Measurements from ENCODE around the gene PTBP3.

Gene PTBP3

DNA sequence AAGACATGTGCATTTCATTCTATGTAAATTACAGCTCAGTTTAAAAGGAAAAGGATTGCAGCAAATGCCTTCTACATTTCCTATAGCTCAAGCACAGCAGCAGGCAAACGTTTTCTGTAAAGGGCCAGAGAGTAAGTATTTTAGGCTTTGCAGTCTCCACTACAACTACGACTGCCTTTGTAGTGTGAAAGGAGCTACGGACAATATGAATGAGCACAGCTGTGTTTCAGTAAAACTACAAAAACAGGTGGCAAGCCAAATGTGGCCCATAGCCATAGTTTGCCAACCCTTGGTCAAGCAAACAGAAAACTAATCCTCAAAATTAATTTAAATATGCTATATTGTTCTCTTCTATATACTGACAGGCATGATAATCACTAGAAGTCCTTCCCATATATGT lies 7.2 kb downstream of the PTBP3 start:
- in situ Hi-C loops (cut with MboI; ENCODE audit: low sequenced_read_pairs, unreplicated experiment), result no loop called here
- TF ChIP-seq CTCF (IDR thresholded peaks at IDR 0.05; ENCODE audit: borderline replicate concordance, control extremely low read depth, extremely low read depth, insufficient read depth, missing control alignments), result no peak
- no peak for DNase-seq (ENCODE audit: low spot score)

- no peak for TF ChIP-seq CTCF (IDR thresholded peaks at IDR 0.05; ENCODE audit: borderline replicate concordance, control extremely low read depth, extremely low read depth, insufficient read depth, missing control alignments)
- in situ Hi-C loops (cut with MboI; ENCODE audit: low sequenced_read_pairs, unreplicated experiment), result no loop called here
- no peak for DNase-seq (ENCODE audit: low spot score)
Observed at GRCh38 chr9:112325600-112325999, 7.8 kb downstream of the PTBP3 start.

GRCh38 chr9:112325127-112325526 lies 8.3 kb downstream of the PTBP3 start:
- DNase-seq (ENCODE audit: low spot score), result no peak
- TF ChIP-seq CTCF (IDR thresholded peaks at IDR 0.05; ENCODE audit: borderline replicate concordance, control extremely low read depth, extremely low read depth, insufficient read depth, missing control alignments), result no peak
- in situ Hi-C loops (cut with MboI; ENCODE audit: low sequenced_read_pairs, unreplicated experiment), result no loop called here

GRCh38 chr9:112323378-112323854 lies 10.0 kb downstream of the PTBP3 start:
- no peak for DNase-seq (ENCODE audit: low spot score)
- in situ Hi-C loops (cut with MboI; ENCODE audit: low sequenced_read_pairs, unreplicated experiment), result no loop called here
- TF ChIP-seq CTCF (IDR thresholded peaks at IDR 0.05; ENCODE audit: borderline replicate concordance, control extremely low read depth, extremely low read depth, insufficient read depth, missing control alignments), result no peak

GRCh38 chr9:112322701-112323377 lies 10.6 kb downstream of the PTBP3 start:
- no peak for DNase-seq (ENCODE audit: low spot score)
- in situ Hi-C loops (cut with MboI; ENCODE audit: low sequenced_read_pairs, unreplicated experiment), result no loop called here
- no peak for TF ChIP-seq CTCF (IDR thresholded peaks at IDR 0.05; ENCODE audit: borderline replicate concordance, control extremely low read depth, extremely low read depth, insufficient read depth, missing control alignments)

DNA sequence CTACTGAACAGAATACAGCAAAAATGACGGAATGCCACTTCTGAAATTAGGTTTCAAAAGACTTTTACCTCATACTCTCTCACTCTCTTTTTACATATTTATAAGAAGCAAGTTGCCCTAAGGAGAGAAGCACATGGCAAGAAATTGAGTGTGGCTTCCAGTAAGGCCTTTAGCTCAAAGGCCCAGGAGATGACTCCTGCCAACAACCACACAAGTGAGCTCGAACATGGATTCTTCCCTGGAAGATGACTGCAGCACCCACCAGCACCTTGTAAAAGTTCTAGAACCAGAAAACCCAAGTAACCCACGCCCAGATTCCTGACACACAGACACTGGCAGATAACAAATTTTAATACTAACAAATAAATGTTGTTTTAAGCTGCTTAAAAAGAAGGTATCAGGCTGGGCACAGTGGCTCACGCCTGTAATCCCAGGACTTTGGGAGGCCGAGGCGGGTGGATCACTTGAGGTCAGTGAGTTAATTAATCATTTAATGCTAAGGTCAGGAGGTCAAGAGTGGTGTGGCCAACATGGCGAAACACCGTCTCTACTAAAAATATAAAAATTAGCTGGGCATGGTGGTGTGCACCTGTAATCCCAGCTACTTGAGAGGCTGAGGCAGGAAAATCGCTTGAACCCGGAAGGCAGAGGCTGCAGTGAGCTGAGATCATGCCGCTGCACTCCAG lies 17.0 kb downstream of the PTBP3 start:
- TF ChIP-seq CTCF (IDR thresholded peaks at IDR 0.05; ENCODE audit: borderline replicate concordance, control extremely low read depth, extremely low read depth, insufficient read depth, missing control alignments), result no peak
- DNase-seq (ENCODE audit: low spot score), result no peak
- in situ Hi-C loops (cut with MboI; ENCODE audit: low sequenced_read_pairs, unreplicated experiment), result no loop called here

All from GM13976 (cell line).